Mesenchymal stem cell (in vitro differentiated cells and primary cell): Measurements from ENCODE around the gene IRF2BP2.

ENCODE experiments used
- DNase-seq: peaks from one replicate; pipeline ENCODE4 v3.0.0-alpha.2; 2013
- H2AFZ ChIP-seq: one replicate; pipeline ENCODE4 v1.6.1; 2013; ENCODE audit warnings: low read depth, mild to moderate bottlenecking, control low read depth, inconsistent platforms, low read length, moderate library complexity
- H2AK5ac ChIP-seq: 2 replicates; pipeline ENCODE4 v1.6.1; 2013; ENCODE audit warnings: low read length, moderate library complexity, mild to moderate bottlenecking, inconsistent platforms; ENCODE audit not compliant: severe bottlenecking
- H2BK120ac ChIP-seq: one replicate; pipeline ENCODE4 v1.6.1; 2013; ENCODE audit warnings: low read depth, mild to moderate bottlenecking, inconsistent platforms, low read length, moderate library complexity
- H2BK12ac ChIP-seq, 2 experiments: one replicate each; pipeline ENCODE4 v1.6.1; 2013; ENCODE audit warnings: inconsistent platforms in 2 of 2, low read length in 2 of 2, mild to moderate bottlenecking in 2 of 2, moderate library complexity in 2 of 2, control low read depth in 1 of 2
- H2BK15ac ChIP-seq: one replicate; pipeline ENCODE4 v1.6.1; 2013; ENCODE audit warnings: mild to moderate bottlenecking, low read depth, inconsistent platforms; ENCODE audit not compliant: poor library complexity, severe bottlenecking
- H2BK5ac ChIP-seq: 2 replicates; pipeline ENCODE4 v1.6.1; 2013; ENCODE audit warnings: low read depth, mild to moderate bottlenecking, low read length, control low read depth, inconsistent platforms; ENCODE audit not compliant: poor library complexity, severe bottlenecking
- H3K14ac ChIP-seq, 2 experiments: one replicate each; pipeline ENCODE4 v1.6.1; 2013; ENCODE audit warnings: inconsistent platforms in 2 of 2, low read length in 2 of 2, control low read depth in 1 of 2, mild to moderate bottlenecking in 1 of 2, moderate library complexity in 1 of 2
- H3K18ac ChIP-seq, 2 experiments: one replicate each; pipeline ENCODE4 v1.6.1; 2013; ENCODE audit warnings: inconsistent platforms in 2 of 2, low read length in 2 of 2, control low read depth in 1 of 2, low read depth in 1 of 2, mild to moderate bottlenecking in 1 of 2
- H3K23ac ChIP-seq, 2 experiments: one replicate each; pipeline ENCODE4 v1.6.1; 2013; ENCODE audit warnings: inconsistent platforms in 2 of 2, low read length in 2 of 2, mild to moderate bottlenecking in 2 of 2, moderate library complexity in 2 of 2, control low read depth in 1 of 2
- H3K27ac ChIP-seq: 2 replicates; pipeline ENCODE4 v1.5.1; 2013; ENCODE audit warnings: mild to moderate bottlenecking, moderate library complexity, low read length, control low read depth, inconsistent platforms; ENCODE audit not compliant: poor library complexity, severe bottlenecking
- H3K27me3 ChIP-seq, 2 experiments: 2 replicates each; pipeline versions ENCODE4 v1.6.1 to v1.7.0; 2013; ENCODE audit warnings: low read length in 2 of 2, mild to moderate bottlenecking in 2 of 2, moderate library complexity in 2 of 2, control low read depth in 1 of 2, inconsistent platforms in 1 of 2; ENCODE audit not compliant: control insufficient read depth in 1 of 2, insufficient read depth in 1 of 2
- H3K36me3 ChIP-seq, 2 experiments: 2 replicates each; pipeline versions ENCODE4 v1.6.1 to v1.7.0; 2013; ENCODE audit warnings: low read length in 2 of 2, control low read depth in 1 of 2, inconsistent platforms in 1 of 2, low read depth in 1 of 2, mild to moderate bottlenecking in 1 of 2; ENCODE audit not compliant: insufficient read depth in 2 of 2, control insufficient read depth in 1 of 2
- H3K4ac ChIP-seq, 2 experiments: one replicate each; pipeline ENCODE4 v1.6.1; 2013; ENCODE audit warnings: inconsistent platforms in 2 of 2, low read length in 2 of 2, mild to moderate bottlenecking in 2 of 2, moderate library complexity in 2 of 2, control low read depth in 1 of 2, low read depth in 1 of 2
- H3K4me1 ChIP-seq: 2 replicates; pipeline ENCODE4 v1.6.1; 2013; ENCODE audit warnings: low read depth, low read length, control low read depth; ENCODE audit not compliant: control insufficient read depth, insufficient read depth
- H3K4me2 ChIP-seq: 2 replicates; pipeline ENCODE4 v1.6.1; 2013; ENCODE audit warnings: low read length, mild to moderate bottlenecking, inconsistent platforms; ENCODE audit not compliant: poor library complexity, severe bottlenecking
- H3K4me3 ChIP-seq, 2 experiments: 2 replicates each; pipeline versions ENCODE4 v1.5.1 to v1.7.0; 2013; ENCODE audit warnings: low read length in 2 of 2, mild to moderate bottlenecking in 2 of 2, control low read depth in 1 of 2, low read depth in 1 of 2; ENCODE audit not compliant: insufficient read depth in 1 of 2
- H3K79me1 ChIP-seq: replicated peaks from 2 replicates; pipeline ENCODE4 v1.6.1; 2013; ENCODE audit warnings: mild to moderate bottlenecking, control low read depth, low read length, inconsistent platforms; ENCODE audit not compliant: poor library complexity, severe bottlenecking
- H3K9ac ChIP-seq: 2 replicates; pipeline ENCODE4 v1.7.0; 2013; ENCODE audit warnings: mild to moderate bottlenecking, low read length, moderate library complexity
- H3K9me3 ChIP-seq: 2 replicates; pipeline ENCODE4 v1.7.0; 2013; ENCODE audit warnings: mild to moderate bottlenecking, low read length; ENCODE audit not compliant: control insufficient read depth
- H4K8ac ChIP-seq: one replicate; pipeline ENCODE4 v1.6.1; 2013; ENCODE audit warnings: inconsistent platforms, mild to moderate bottlenecking, low read length, moderate library complexity
- H4K91ac ChIP-seq: one replicate; pipeline ENCODE4 v1.6.1; 2013; ENCODE audit warnings: mild to moderate bottlenecking, low read length, inconsistent platforms
- WGBS: methylation state at CpG from one replicate; pipeline ENCODE4 v1.1.7; 2013; ENCODE audit warnings: mixed read lengths; 5-methylcytosine and 5-hydroxymethylcytosine counted together

The IRF2BP2 gene

DNA sequence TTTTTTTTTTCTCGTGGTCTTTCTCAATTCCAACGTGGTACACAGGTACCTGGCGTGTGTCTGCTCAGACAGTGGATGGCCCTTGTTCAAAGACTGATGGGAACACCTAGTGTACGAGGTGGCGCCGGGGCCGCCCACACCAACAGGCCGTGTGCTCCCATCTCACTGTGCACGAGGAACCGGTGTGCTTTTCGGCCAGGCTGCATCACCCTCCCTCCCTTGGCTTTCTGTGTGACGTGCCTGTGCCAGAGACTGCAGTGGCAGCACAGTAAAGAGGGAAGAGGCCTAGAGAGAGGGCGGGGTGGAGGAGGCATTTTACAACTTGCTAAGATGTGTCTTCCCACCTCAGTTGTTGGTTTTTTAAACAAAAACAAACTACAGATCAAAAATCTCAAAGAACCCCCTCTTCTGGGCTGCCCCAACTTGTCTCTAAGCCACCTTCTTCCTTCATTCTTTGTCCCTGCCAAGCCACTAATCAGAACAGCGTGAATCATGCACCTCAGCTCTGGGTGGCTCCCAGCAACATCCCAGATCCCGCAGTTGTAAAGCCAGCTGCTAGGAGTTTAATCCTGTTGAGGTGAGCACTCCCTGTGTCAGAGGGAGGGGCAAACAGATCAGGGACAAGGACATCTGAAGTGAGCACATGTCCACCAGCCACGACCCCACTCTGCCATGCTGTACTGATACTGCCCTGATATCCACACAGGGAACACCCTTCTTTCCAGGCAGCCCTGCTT lies 20.7 kb downstream of the IRF2BP2 start:
- Histone ChIP-seq H3K9me3 (no peaks in the 10 kb centered on the region), H3K4ac (no peak overlapping the region)

DNA sequence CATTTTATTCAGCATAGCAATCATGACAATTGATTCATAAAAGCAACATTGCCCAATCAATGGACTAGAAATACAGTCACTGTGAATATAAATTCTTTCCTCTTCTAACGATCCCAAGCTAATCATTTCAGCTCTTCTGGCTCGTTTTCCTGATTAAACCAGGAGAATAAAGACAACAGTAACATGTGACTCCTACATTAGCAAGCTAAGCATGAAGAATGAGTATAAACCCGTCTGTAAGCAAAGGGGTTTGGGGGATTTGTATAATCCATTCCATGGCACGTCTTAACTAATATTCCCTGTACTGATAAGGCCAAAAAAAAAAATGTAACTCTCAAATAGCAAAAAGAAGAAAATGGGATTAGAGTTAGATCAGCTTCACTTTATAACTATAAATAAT lies 21.6 kb downstream of the IRF2BP2 start:
- Histone ChIP-seq H3K14ac (no peak overlapping the region), H3K36me3 (no peaks in the 10 kb centered on the region), H3K9ac (no peak overlapping the region), H3K18ac (no peak overlapping the region), H2BK12ac (no peak overlapping the region), H3K4me2 (no peak overlapping the region), H3K27me3 (no peaks in the 10 kb centered on the region), H2BK120ac (no peak overlapping the region), H2BK15ac (no peak overlapping the region), H2BK5ac (no peak overlapping the region), H3K27ac (no peak overlapping the region), H2AFZ (no peak overlapping the region), H3K79me1 (no peaks in the 10 kb centered on the region), H3K4me1 (peaks cover 2% of the 10 kb centered on the region), H3K23ac (no peak overlapping the region), H3K4ac (no peak overlapping the region), H4K91ac (no peak overlapping the region), H3K9me3 (no peaks in the 10 kb centered on the region), H2AK5ac (no peak overlapping the region), H4K8ac (no peak overlapping the region), H3K4me3 (no peak overlapping the region)
- DNase-seq: no peak
- WGBS: 89% methylated on average over 2 of the region's 4 CpGs

More for the DNA sequence above, 20.7 kb downstream of the IRF2BP2 start:
- no peak overlapping the region for H3K14ac ChIP-seq
- H3K9ac ChIP-seq: no peak overlapping the region
- no peaks in the 10 kb centered on the region for H3K79me1 ChIP-seq
- no peak overlapping the region for H3K27ac ChIP-seq
- H2AK5ac ChIP-seq: no peak overlapping the region
- H3K23ac ChIP-seq: no peak overlapping the region
- 91% methylated on average over 15 of the region's 16 CpGs for WGBS
- H2AFZ ChIP-seq: no peak overlapping the region
- no peak overlapping the region for H2BK5ac ChIP-seq
- H2BK15ac ChIP-seq: no peak overlapping the region
- H3K4me1 ChIP-seq: peaks cover 2% of the 10 kb centered on the region
- no peak for DNase-seq
- no peak overlapping the region for H2BK120ac ChIP-seq
- H3K36me3 ChIP-seq: no peaks in the 10 kb centered on the region
- H3K4me2 ChIP-seq: no peak overlapping the region
- H3K27me3 ChIP-seq: no peaks in the 10 kb centered on the region
- H4K91ac ChIP-seq: no peak overlapping the region
- no peak overlapping the region for H4K8ac ChIP-seq
- H3K18ac ChIP-seq: peak overlapping the region in 1 of 2 experiments; percentile 34
- no peak overlapping the region for H2BK12ac ChIP-seq
- no peak overlapping the region for H3K4me3 ChIP-seq

DNA sequence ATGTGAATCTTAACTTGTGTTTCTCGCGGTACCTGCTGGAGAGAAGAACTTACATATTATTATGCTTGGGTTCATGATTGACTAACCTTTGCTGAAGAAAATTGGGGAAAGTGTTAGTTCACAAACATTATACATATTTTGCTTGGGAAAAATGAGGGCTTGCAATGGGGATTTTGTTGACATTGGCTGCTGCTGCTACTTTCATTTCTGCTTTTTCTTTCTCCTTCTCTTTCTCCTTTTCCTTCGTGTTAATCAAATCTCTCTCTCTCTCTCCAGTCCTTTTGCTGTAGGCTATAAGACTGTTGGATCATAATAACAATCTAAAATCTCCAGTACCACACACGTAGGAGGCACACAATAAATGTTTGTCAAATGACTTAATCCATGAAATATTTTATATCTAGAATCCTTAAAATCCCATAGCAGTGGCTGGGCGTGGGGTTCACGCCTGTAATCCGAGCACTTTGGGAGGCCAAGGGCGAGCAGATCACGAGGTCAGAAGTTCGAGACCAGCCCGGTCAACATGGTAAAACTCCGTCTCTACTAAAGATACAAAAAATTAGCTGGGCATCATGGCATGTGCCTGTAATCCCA lies 23.0 kb downstream of the IRF2BP2 start:
- Histone ChIP-seq H4K8ac (no peak overlapping the region), H3K79me1 (no peaks in the 10 kb centered on the region), H2AK5ac (no peak overlapping the region), H3K4ac (no peak overlapping the region), H3K9ac (peak overlapping the region; percentile 4), H3K36me3 (no peaks in the 10 kb centered on the region), H3K18ac (no peak overlapping the region), H2BK12ac (no peak overlapping the region), H3K27me3 (no peaks in the 10 kb centered on the region), H3K14ac (no peak overlapping the region), H2AFZ (no peak overlapping the region), H3K4me1 (peaks cover 2% of the 10 kb centered on the region), H3K27ac (no peak overlapping the region), H2BK15ac (no peak overlapping the region), H2BK120ac (no peak overlapping the region), H2BK5ac (no peak overlapping the region), H3K23ac (no peak overlapping the region), H3K4me3 (peak overlapping the region in 1 of 2 experiments; percentile 52), H3K9me3 (no peaks in the 10 kb centered on the region), H3K4me2 (no peak overlapping the region), H4K91ac (no peak overlapping the region)
- no peak for DNase-seq
- WGBS: 97% methylated on average over 11 of the region's 12 CpGs

DNA sequence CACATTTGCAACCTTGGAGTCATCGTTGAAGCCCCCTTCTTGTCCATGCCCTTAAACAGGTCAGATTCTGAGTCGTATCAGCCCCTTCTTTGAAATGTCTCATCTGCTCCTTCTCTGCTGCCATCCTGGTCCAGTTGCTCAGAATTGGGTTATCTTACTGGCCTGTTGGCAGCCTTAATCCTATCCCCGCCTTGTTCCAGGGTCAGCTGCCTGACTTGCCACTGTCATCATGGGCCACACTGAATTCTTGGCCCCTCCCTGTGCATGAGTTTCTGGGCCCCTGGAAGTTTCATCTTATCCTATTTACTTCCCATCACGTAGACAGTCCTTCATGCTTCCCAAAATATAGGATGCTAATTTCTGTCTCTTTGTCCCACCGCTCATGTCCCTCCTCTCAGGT lies 23.7 kb downstream of the IRF2BP2 start:
- Histone ChIP-seq H3K9me3 (no peaks in the 10 kb centered on the region), H2BK120ac (no peak overlapping the region), H3K9ac (peak overlapping the region; percentile 83), H2BK12ac (peak overlapping the region in 1 of 2 experiments; percentile 10), H2BK15ac (no peak overlapping the region), H3K4me2 (no peak overlapping the region), H3K79me1 (no peaks in the 10 kb centered on the region), H4K91ac (no peak overlapping the region), H3K27me3 (no peaks in the 10 kb centered on the region), H3K4me1 (peaks cover 2% of the 10 kb centered on the region), H2AFZ (no peak overlapping the region), H3K4me3 (peak overlapping the region in 1 of 2 experiments; percentile 52), H4K8ac (no peak overlapping the region), H3K27ac (no peak overlapping the region), H3K14ac (peak overlapping the region in 1 of 2 experiments; percentile 64), H3K4ac (no peak overlapping the region), H3K18ac (no peak overlapping the region), H3K23ac (no peak overlapping the region), H2AK5ac (no peak overlapping the region), H3K36me3 (no peaks in the 10 kb centered on the region), H2BK5ac (no peak overlapping the region)
- no peak for DNase-seq
- 95% methylated on average over 5 of the region's 5 CpGs for WGBS
